Measurements from ENCODE around the gene CBFA2T2. TPM values are rescaled to one million over a fixed set of nuclear protein-coding genes. Genes with fewer than 3 reads are reported as not detected.
A peak's percentile ranks its signal among the peaks of the same experiment; 100 is the strongest.
"Not testable (repeated sequence)": the region's sequence is repeated elsewhere in the genome, so short reads cannot be mapped to it uniquely, and the experiment has no call there.

CBFA2T2 gene
- polyA plus RNA-seq, 1 donor from 2014 or later = 22.8 TPM

- Mint-ChIP-seq H3K27me3 (no peaks in the 10 kb centered on the region), H3K4me3 (no peak overlapping the region), H3K27ac (peak overlapping the region in 1 of 3 donors; percentile 19), H3K9me3 (no peaks in the 10 kb centered on the region), H3K36me3 (peaks cover 2% of the 10 kb centered on the region), H3K4me1 (peaks cover 4 to 5% (median 4%) of the 10 kb centered on the region in 3 donors)
These were observed 95.1 kb downstream of the CBFA2T2 start for GRCh38 chr20:33584976-33585375.

- no peaks in the 10 kb centered on the region for H3K27me3 Mint-ChIP-seq
- H3K27ac Mint-ChIP-seq = no peak overlapping the region
- H3K9me3 Mint-ChIP-seq = no peaks in the 10 kb centered on the region
- peaks cover 2% of the 10 kb centered on the region for H3K36me3 Mint-ChIP-seq
- H3K4me1 Mint-ChIP-seq = peaks cover 4 to 5% (median 4%) of the 10 kb centered on the region in 3 donors
- H3K4me3 Mint-ChIP-seq = no peak overlapping the region
These were observed 95.5 kb downstream of the CBFA2T2 start for GRCh38 chr20:33585413-33585812.

- H3K36me3 Mint-ChIP-seq = peaks cover 2% of the 10 kb centered on the region
- no peaks in the 10 kb centered on the region for H3K27me3 Mint-ChIP-seq
- no peaks in the 10 kb centered on the region for H3K9me3 Mint-ChIP-seq
- H3K27ac Mint-ChIP-seq = no peak overlapping the region
- H3K4me3 Mint-ChIP-seq = no peak overlapping the region
- H3K4me1 Mint-ChIP-seq = peaks cover 6 to 16% (median 12%) of the 10 kb centered on the region in 3 donors
These were observed 99.2 kb downstream of the CBFA2T2 start for GRCh38 chr20:33589059-33589458.

GRCh38 chr20:33591901-33592300 lies 102.0 kb downstream of the CBFA2T2 start:
- H3K9me3 Mint-ChIP-seq, H3K27me3 Mint-ChIP-seq, H3K36me3 Mint-ChIP-seq: not testable (repeated sequence)
- Mint-ChIP-seq H3K4me3 (peak overlapping the region in 1 of 4 donors; percentile 72), H3K27ac (peak overlapping the region in 1 of 3 donors; percentile 46), H3K4me1 (peaks cover 8 to 17% (median 12%) of the 10 kb centered on the region in 3 donors)

GRCh38 chr20:33594743-33595142 lies 104.8 kb downstream of the CBFA2T2 start:
- Mint-ChIP-seq H3K4me1 (peaks cover 7 to 17% (median 8%) of the 10 kb centered on the region in 3 donors), H3K36me3 (no peaks in the 10 kb centered on the region), H3K27ac (no peak overlapping the region), H3K9me3 (no peaks in the 10 kb centered on the region), H3K4me3 (no peak overlapping the region), H3K27me3 (no peaks in the 10 kb centered on the region)

- Mint-ChIP-seq H3K36me3 (peaks cover 4% of the 10 kb centered on the region), H3K27me3 (no peaks in the 10 kb centered on the region), H3K9me3 (no peaks in the 10 kb centered on the region), H3K4me1 (peaks cover 24 to 29% (median 26%) of the 10 kb centered on the region in 3 donors), H3K27ac (no peak overlapping the region), H3K4me3 (no peak overlapping the region)
These were observed 110.5 kb downstream of the CBFA2T2 start for GRCh38 chr20:33600414-33600813.

DNA sequence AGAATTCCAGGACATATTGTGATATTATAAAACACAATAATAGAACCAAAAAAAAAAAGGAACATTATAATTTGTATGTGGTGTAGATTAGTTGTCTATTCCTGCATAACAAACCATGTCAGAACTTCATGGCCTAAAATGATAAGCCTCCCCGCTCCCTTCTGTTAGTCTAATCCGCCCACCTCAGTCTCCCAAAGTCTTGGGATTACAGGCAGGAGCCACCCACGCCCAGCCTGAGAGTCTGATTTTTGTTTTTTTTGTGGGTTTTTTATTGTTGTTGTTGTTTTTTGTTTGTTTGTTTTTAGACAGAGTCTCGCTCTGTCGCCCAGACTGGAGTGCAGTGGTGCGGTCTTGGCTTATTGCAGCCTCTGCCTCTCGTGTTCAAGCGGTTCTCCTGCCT lies 111.1 kb downstream of the CBFA2T2 start:
- no peaks in the 10 kb centered on the region for H3K27me3 Mint-ChIP-seq
- H3K4me1 Mint-ChIP-seq = peaks cover 24 to 31% (median 27%) of the 10 kb centered on the region in 3 donors

GRCh38 chr20:33601861-33602260 lies 112.0 kb downstream of the CBFA2T2 start:
- H3K4me3 Mint-ChIP-seq = no peak overlapping the region
- no peaks in the 10 kb centered on the region for H3K9me3 Mint-ChIP-seq
- peaks cover 29 to 36% (median 31%) of the 10 kb centered on the region in 3 donors for H3K4me1 Mint-ChIP-seq
- peak overlapping the region in 2 of 3 donors; percentile 54 to 77 for H3K27ac Mint-ChIP-seq
- no peaks in the 10 kb centered on the region for H3K27me3 Mint-ChIP-seq
- H3K36me3 Mint-ChIP-seq = peaks cover 4% of the 10 kb centered on the region

More for the DNA sequence above, 111.1 kb downstream of the CBFA2T2 start:
- H3K27ac Mint-ChIP-seq = peak overlapping the region in 1 of 3 donors; percentile 39
- H3K4me3 Mint-ChIP-seq = no peak overlapping the region
- no peaks in the 10 kb centered on the region for H3K9me3 Mint-ChIP-seq
- peaks cover 4% of the 10 kb centered on the region for H3K36me3 Mint-ChIP-seq

- H3K4me3 Mint-ChIP-seq = peak overlapping the region; percentile 59 to 83 (median 74)
- H3K36me3 Mint-ChIP-seq = peaks cover 6% of the 10 kb centered on the region
- peaks cover 31 to 38% (median 33%) of the 10 kb centered on the region in 3 donors for H3K4me1 Mint-ChIP-seq
- H3K27me3 Mint-ChIP-seq = no peaks in the 10 kb centered on the region
- H3K27ac Mint-ChIP-seq = peak overlapping the region; percentile 54 to 88 (median 77)
- no peaks in the 10 kb centered on the region for H3K9me3 Mint-ChIP-seq
These were observed 113.1 kb downstream of the CBFA2T2 start for GRCh38 chr20:33602826-33603590.

GRCh38 chr20:33604084-33604990 lies 114.4 kb downstream of the CBFA2T2 start:
- Mint-ChIP-seq H3K4me1 (peaks cover 38 to 44% (median 38%) of the 10 kb centered on the region in 3 donors), H3K27ac (no peak overlapping the region)

DNA sequence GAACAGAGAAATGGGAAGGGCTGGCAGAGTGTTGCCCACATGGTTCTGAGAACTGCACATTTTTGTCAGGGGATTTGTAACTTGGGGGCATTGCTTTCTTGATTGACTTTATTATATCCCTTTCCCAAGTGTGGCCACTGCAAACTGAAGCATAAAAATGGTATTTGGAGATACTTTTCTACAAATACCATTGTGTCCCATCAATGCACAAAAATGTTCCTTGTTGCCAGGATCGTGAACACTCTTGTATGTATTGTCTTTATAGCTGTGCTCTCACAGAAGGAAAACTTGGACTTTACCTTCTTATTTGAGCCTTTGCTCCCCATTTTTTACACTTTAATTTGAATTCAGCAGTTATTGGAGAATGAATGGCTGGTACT lies 115.1 kb downstream of the CBFA2T2 start:
- no peaks in the 10 kb centered on the region for H3K27me3 Mint-ChIP-seq
- peaks cover 43 to 47% (median 44%) of the 10 kb centered on the region in 3 donors for H3K4me1 Mint-ChIP-seq
- peaks cover 6% of the 10 kb centered on the region for H3K36me3 Mint-ChIP-seq
- H3K9me3 Mint-ChIP-seq = no peaks in the 10 kb centered on the region
- H3K4me3 Mint-ChIP-seq = peak overlapping the region in 1 of 4 donors; percentile 20
- H3K27ac Mint-ChIP-seq = peak overlapping the region in 1 of 3 donors; percentile 5

More at GRCh38 chr20:33604084-33604990, 114.4 kb downstream of the CBFA2T2 start:
- Mint-ChIP-seq H3K27me3 (no peaks in the 10 kb centered on the region), H3K9me3 (no peaks in the 10 kb centered on the region), H3K36me3 (peaks cover 6% of the 10 kb centered on the region), H3K4me3 (peak overlapping the region in 1 of 4 donors; percentile 20)

DNA sequence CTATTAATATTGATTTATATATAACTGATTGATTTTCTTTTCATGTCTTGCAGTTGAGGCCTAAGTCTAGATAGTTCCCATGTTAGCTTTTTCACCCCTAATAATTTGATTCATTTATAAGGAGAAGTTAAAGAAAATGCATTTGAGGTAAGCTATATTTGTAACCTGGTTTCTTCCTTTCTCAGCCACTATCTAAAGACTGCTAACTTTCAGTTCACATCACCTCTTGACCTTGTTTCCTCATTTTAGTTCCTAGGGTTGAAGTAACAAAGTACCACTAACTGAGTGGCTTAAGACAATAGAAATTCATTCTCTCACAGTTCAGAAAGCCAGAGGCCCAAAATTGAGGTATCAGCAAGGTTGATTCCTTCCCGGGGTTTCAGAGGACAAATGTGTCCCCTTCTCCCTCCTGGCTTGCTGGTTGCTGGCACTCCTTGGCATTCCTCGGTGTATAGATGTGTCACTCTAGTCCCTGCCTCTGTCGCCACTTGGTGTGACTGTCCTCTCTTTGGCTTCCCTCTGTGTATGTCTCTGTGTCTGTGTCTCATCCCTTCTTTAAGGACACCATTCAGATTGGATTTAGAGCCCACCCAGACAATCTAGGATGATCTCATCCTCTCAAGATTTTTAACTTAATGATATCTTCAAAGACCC lies 116.3 kb downstream of the CBFA2T2 start:
- Mint-ChIP-seq H3K4me3 (peak overlapping the region in 3 of 4 donors; percentile 3 to 80 (median 78)), H3K9me3 (no peaks in the 10 kb centered on the region), H3K4me1 (peaks cover 53 to 56% (median 55%) of the 10 kb centered on the region in 3 donors), H3K36me3 (peaks cover 11% of the 10 kb centered on the region), H3K27me3 (no peaks in the 10 kb centered on the region), H3K27ac (peak overlapping the region; percentile 43 to 90 (median 67))

DNA sequence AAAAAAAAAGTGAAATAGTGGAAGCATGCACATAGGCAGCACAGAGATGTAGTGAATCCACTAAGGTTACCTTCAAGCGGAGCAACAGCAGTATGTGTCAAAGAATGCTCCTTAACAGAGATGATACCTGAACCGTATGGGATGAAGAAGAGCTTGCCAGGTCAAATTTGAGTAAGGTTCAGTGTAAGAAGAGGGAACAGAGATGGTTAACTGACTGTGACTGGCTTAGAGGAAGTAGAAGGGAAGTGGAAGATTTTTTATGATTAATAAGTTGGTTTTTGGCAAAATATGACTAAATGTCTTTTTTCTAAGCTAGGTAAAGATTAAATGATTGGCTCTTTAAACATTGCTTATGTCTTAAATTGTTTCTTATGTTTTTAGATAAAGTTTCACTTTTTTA lies 119.6 kb downstream of the CBFA2T2 start:
- peaks cover 11% of the 10 kb centered on the region for H3K36me3 Mint-ChIP-seq
- peaks cover 33 to 40% (median 38%) of the 10 kb centered on the region in 3 donors for H3K4me1 Mint-ChIP-seq
- H3K9me3 Mint-ChIP-seq = no peaks in the 10 kb centered on the region

DNA sequence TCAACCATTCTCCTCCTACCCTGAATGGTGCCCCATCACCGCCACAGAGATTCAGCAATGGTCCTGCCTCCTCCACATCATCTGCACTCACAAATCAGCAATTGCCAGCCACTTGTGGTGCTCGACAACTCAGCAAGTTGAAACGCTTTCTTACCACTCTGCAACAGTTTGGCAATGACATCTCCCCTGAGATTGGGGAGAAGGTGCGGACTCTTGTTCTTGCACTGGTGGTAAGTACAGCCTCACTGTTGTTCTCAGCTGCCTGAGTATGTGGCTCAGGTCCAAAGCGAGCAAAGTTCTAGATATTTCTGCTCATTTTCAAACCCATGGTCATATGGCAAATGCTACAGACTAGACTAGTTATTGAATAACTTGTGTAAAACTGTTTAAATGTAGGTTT lies 121.2 kb downstream of the CBFA2T2 start:
- H3K4me3 Mint-ChIP-seq = peak overlapping the region in 3 of 4 donors; percentile 0 to 89 (median 51)
- H3K9me3 Mint-ChIP-seq = no peaks in the 10 kb centered on the region
- no peaks in the 10 kb centered on the region for H3K27me3 Mint-ChIP-seq
- H3K27ac Mint-ChIP-seq = peak overlapping the region in 2 of 3 donors; percentile 12 to 41
- peaks cover 11% of the 10 kb centered on the region for H3K36me3 Mint-ChIP-seq
- H3K4me1 Mint-ChIP-seq = peaks cover 28 to 34% (median 29%) of the 10 kb centered on the region in 3 donors

More for the DNA sequence above, 119.6 kb downstream of the CBFA2T2 start:
- Mint-ChIP-seq H3K4me3 (peak overlapping the region in 2 of 4 donors; percentile 39 to 67), H3K27me3 (no peaks in the 10 kb centered on the region), H3K27ac (peak overlapping the region in 1 of 3 donors; percentile 28)
